ENCODE measurements around the gene HS1BP3.

- no peak for TF ChIP-seq CTCF (conservative IDR thresholded peaks at IDR 0.05; ENCODE audit: low read depth, low read length)
- no peak for TF ChIP-seq ELK1 (IDR thresholded peaks at IDR 0.05; ENCODE audit: borderline replicate concordance, low read depth, low read length)
- TF ChIP-seq POLR2A (IDR thresholded peaks at IDR 0.05; ENCODE audit: low read depth, low read length) = no peak
- TF ChIP-seq MXI1 (IDR thresholded peaks at IDR 0.05; ENCODE audit: borderline replicate concordance, low read depth, low read length) = no peak
- TF ChIP-seq BHLHE40 (IDR thresholded peaks at IDR 0.05; ENCODE audit: low read depth, low read length) = no peak
Measured at GRCh38 chr2:20640411-20641122, 10.3 kb downstream of the HS1BP3 start.
